ENCODE data around the gene FAM193A.

The FAM193A gene

DNA sequence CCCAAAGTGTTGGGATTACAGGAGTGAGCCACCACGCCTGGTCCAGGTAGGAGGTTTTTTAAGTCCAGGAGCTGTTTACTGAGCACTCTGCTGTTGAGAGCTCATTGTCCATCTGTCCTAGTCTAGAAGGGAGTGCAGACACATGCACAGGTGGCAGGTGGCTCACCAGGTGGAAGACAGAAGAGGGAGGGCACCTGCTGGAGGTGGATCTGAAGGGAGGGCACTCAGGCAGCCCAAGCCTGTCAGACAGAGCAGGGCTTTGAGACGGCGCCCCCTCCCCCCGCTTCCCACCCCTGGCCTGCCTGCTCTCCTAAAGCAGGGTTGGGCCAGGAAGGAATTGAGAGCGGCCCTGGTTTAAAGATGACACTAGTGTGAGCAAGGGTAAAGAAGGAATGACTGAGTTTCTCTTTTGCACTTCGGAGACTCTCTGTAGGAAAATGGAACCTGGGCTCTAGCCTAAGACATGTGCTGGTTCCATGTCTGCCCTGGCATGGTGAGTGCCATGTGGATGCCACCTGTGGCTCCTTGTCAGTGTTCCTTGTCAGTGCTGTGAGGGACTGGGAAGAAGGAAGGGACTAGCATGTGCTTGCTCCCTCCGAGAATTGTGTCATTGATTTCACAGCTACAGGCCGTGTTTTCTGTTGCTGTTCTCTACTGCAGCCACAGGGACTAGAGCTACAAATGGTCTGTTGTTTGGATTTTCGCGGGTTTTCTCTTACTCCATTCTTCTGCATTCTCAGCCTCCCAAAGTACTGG, 111.1 kb downstream of the FAM193A start:
- Histone ChIP-seq H3K4me1 (ENCODE audit: low read length) (no peaks in the 10 kb centered on the region), H3K79me2 (ENCODE audit: low read length) (no peaks in the 10 kb centered on the region), H2AFZ (ENCODE audit: low read depth, low read length) (no peak overlapping the region), H3K36me3 (replicated peaks; ENCODE audit: low read depth, low read length) (peaks cover 29% of the 10 kb centered on the region), H3K4me3 (ENCODE audit: low read length) (no peak overlapping the region), H3K9me3 (ENCODE audit: insufficient read depth, low read length) (no peaks in the 10 kb centered on the region), H4K20me1 (ENCODE audit: insufficient read depth, low read length) (no peaks in the 10 kb centered on the region), H3K27me3 (ENCODE audit: low read depth, low read length) (no peaks in the 10 kb centered on the region), H3K9ac (ENCODE audit: low read length) (no peak overlapping the region), H3K27ac (ENCODE audit: low read length) (no peak overlapping the region), H3K4me2 (ENCODE audit: low read length) (no peak overlapping the region)
- TF ChIP-seq CTCF (IDR thresholded peaks at IDR 0.05; ENCODE audit: low read depth, low read length): no peak
- no peak for TF ChIP-seq EZH2phosphoT487 (IDR thresholded peaks at IDR 0.05; ENCODE audit: low read depth)

- Histone ChIP-seq H4K20me1 (ENCODE audit: insufficient read depth, low read length) (no peaks in the 10 kb centered on the region), H3K27me3 (ENCODE audit: low read depth, low read length) (no peaks in the 10 kb centered on the region), H3K9me3 (ENCODE audit: insufficient read depth, low read length) (no peaks in the 10 kb centered on the region), H3K79me2 (ENCODE audit: low read length) (no peaks in the 10 kb centered on the region), H3K9ac (ENCODE audit: low read length) (no peak overlapping the region), H3K27ac (ENCODE audit: low read length) (no peak overlapping the region), H3K36me3 (replicated peaks; ENCODE audit: low read depth, low read length) (peaks cover 26% of the 10 kb centered on the region), H3K4me1 (ENCODE audit: low read length) (no peaks in the 10 kb centered on the region), H3K4me2 (ENCODE audit: low read length) (no peak overlapping the region), H3K4me3 (ENCODE audit: low read length) (no peak overlapping the region), H2AFZ (ENCODE audit: low read depth, low read length) (no peak overlapping the region)
- TF ChIP-seq EZH2phosphoT487 (IDR thresholded peaks at IDR 0.05; ENCODE audit: low read depth) (no peak), CTCF (IDR thresholded peaks at IDR 0.05; ENCODE audit: low read depth, low read length) (no peak)
Observed at GRCh38 chr4:2648159-2648814, 111.8 kb downstream of the FAM193A start.

DNA sequence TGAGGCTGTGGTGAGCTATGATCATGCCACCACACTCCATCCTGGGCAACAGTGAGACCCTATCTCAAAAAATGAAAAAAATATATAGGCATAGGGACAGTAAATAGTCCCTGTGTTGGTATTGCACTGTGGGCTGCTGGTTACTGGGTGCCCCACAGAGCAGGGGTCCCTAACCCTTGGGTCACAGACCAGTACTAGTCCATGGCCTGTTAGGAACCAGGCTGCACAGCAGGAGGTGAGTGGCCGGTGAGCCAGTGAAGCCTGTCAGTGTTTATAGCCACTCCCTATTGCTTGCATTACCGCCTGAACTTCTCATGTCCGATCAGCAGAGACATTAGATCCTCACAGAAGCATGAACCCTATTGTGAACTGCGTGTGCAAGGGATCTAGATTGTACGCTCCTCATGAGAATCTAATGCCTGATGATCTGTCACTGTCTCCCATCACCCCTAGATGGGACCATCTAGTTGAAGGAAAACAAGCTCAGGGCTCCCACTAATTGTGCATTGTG, 113.2 kb downstream of the FAM193A start:
- Histone ChIP-seq H4K20me1 (ENCODE audit: insufficient read depth, low read length) (no peaks in the 10 kb centered on the region), H3K9me3 (ENCODE audit: insufficient read depth, low read length) (no peaks in the 10 kb centered on the region), H3K36me3 (replicated peaks; ENCODE audit: low read depth, low read length) (peaks cover 21% of the 10 kb centered on the region)

More for the DNA sequence above, 113.2 kb downstream of the FAM193A start:
- no peak overlapping the region for H3K27ac ChIP-seq (ENCODE audit: low read length)
- TF ChIP-seq EZH2phosphoT487 (IDR thresholded peaks at IDR 0.05; ENCODE audit: low read depth): no peak
- TF ChIP-seq CTCF (IDR thresholded peaks at IDR 0.05; ENCODE audit: low read depth, low read length): no peak
- H3K4me3 ChIP-seq (ENCODE audit: low read length): no peak overlapping the region
- H3K4me2 ChIP-seq (ENCODE audit: low read length): no peak overlapping the region
- no peaks in the 10 kb centered on the region for H3K27me3 ChIP-seq (ENCODE audit: low read depth, low read length)
- no peak overlapping the region for H3K9ac ChIP-seq (ENCODE audit: low read length)
- no peak overlapping the region for H2AFZ ChIP-seq (ENCODE audit: low read depth, low read length)
- no peaks in the 10 kb centered on the region for H3K79me2 ChIP-seq (ENCODE audit: low read length)
- no peaks in the 10 kb centered on the region for H3K4me1 ChIP-seq (ENCODE audit: low read length)

Data from OCI-LY3 (cell line).